Karpas-422 (cell line): ENCODE data around the gene ANP32B. TPM values are rescaled to one million over a fixed set of nuclear protein-coding genes. Genes with fewer than 3 reads are reported as not detected.

ENCODE experiments used
- DNase-seq: peaks from one replicate; pipeline ENCODE4 v3.0.0-alpha.2; 2015
- H2AFZ ChIP-seq: fragments of 200-600 bp; sonication (generic); 2 replicates; pipeline ENCODE4 v1.6.1; 2014; ENCODE audit warnings: antibody characterized with exemption, low read length, mixed read lengths
- H3K27ac ChIP-seq: fragments of 200-600 bp; sonication (generic); 2 replicates; pipeline ENCODE4 v1.5.1; 2014; ENCODE audit warnings: mild to moderate bottlenecking, low read length, moderate library complexity
- H3K27me3 ChIP-seq: fragments of 200-600 bp; sonication (generic); 2 replicates; pipeline ENCODE4 v1.6.1; 2014; ENCODE audit warnings: low read length, mixed read lengths
- H3K36me3 ChIP-seq: fragments of 200-600 bp; sonication (generic); 2 replicates; pipeline ENCODE4 v1.6.1; 2014; ENCODE audit warnings: low read length, mixed read lengths; ENCODE audit not compliant: insufficient read depth
- H3K4me1 ChIP-seq: fragments of 200-600 bp; sonication (generic); 2 replicates; pipeline ENCODE4 v1.6.1; 2014; ENCODE audit warnings: mild to moderate bottlenecking, low read length, mixed read lengths
- H3K4me2 ChIP-seq: fragments of 200-600 bp; sonication (generic); 2 replicates; pipeline ENCODE4 v1.6.1; 2014; ENCODE audit warnings: low read length, low read depth, mild to moderate bottlenecking; ENCODE audit not compliant: poor library complexity, severe bottlenecking
- H3K4me3 ChIP-seq: fragments of 200-600 bp; sonication (generic); 2 replicates; pipeline ENCODE4 v1.5.1; 2014; ENCODE audit warnings: mild to moderate bottlenecking, antibody characterized with exemption, low read length, mixed read lengths
- H3K79me2 ChIP-seq: fragments of 200-600 bp; sonication (generic); 2 replicates; pipeline ENCODE4 v1.6.1; 2014; ENCODE audit warnings: mild to moderate bottlenecking, low read length, mixed read lengths
- H3K9ac ChIP-seq: fragments of 200-600 bp; sonication (generic); 2 replicates; pipeline ENCODE4 v1.6.0; 2014; ENCODE audit warnings: low read length
- H3K9me2 ChIP-seq: fragments of 200-600 bp; sonication (generic), shearing (Covaris generic); replicated peaks from 2 replicates; pipeline ENCODE4 v1.6.0; 2014; ENCODE audit warnings: mild to moderate bottlenecking, low read length, moderate library complexity; ENCODE audit not compliant: insufficient read depth
- H3K9me3 ChIP-seq: fragments of 300-700, 200-600 bp; sonication (generic); 2 replicates; pipeline ENCODE4 v1.6.1; 2014; ENCODE audit warnings: low read length, mixed read lengths
- H4K20me1 ChIP-seq: fragments of 200-600 bp; sonication (generic); 2 replicates; pipeline ENCODE4 v1.6.1; 2014; ENCODE audit warnings: mild to moderate bottlenecking, antibody characterized with exemption, low read length, low read depth; ENCODE audit not compliant: insufficient read depth
- total RNA-seq: library from RNA; depleted of rRNA; stranded (reverse); fragments of >200 nt; shearing (Covaris generic); gene quantifications from 2 replicates; pipeline ENCODE4 v1.2.3, GENCODE V29; 2014; ENCODE audit warnings: low replicate concordance

Gene ANP32B
- total RNA-seq, 1 experiment from 2014 or later: 29.1 TPM

DNA sequence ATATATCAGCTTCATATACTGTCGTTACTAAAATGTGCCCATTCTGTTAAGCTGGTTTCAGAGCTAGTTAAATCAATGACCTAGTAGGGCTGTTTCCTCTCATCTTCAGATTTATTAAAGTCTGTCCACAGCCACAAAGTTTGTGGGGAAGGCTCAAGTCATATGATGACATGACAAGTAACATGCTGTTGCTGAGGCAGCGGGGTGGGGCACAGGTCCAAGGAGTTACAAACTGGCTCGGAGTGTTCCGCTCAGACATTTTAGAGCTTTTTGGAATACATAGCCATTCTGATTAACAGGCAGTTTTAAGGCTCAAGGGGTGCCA, 2.7 kb upstream of the ANP32B start:
- Histone ChIP-seq H3K9me3 (no peaks in the 10 kb centered on the region; the same call in 1 of the 2 replicates), H3K36me3 (no peaks in the 10 kb centered on the region), H3K27ac (no peak overlapping the region), H3K4me1 (peaks cover 24% of the 10 kb centered on the region), H3K4me3 (no peak overlapping the region), H3K27me3 (no peaks in the 10 kb centered on the region), H3K4me2 (no peak overlapping the region), H4K20me1 (no peaks in the 10 kb centered on the region), H3K9me2 (no peaks in the 10 kb centered on the region), H3K79me2 (peaks cover 14% of the 10 kb centered on the region), H2AFZ (no peak overlapping the region), H3K9ac (no peak overlapping the region)
- no peak for DNase-seq

DNA sequence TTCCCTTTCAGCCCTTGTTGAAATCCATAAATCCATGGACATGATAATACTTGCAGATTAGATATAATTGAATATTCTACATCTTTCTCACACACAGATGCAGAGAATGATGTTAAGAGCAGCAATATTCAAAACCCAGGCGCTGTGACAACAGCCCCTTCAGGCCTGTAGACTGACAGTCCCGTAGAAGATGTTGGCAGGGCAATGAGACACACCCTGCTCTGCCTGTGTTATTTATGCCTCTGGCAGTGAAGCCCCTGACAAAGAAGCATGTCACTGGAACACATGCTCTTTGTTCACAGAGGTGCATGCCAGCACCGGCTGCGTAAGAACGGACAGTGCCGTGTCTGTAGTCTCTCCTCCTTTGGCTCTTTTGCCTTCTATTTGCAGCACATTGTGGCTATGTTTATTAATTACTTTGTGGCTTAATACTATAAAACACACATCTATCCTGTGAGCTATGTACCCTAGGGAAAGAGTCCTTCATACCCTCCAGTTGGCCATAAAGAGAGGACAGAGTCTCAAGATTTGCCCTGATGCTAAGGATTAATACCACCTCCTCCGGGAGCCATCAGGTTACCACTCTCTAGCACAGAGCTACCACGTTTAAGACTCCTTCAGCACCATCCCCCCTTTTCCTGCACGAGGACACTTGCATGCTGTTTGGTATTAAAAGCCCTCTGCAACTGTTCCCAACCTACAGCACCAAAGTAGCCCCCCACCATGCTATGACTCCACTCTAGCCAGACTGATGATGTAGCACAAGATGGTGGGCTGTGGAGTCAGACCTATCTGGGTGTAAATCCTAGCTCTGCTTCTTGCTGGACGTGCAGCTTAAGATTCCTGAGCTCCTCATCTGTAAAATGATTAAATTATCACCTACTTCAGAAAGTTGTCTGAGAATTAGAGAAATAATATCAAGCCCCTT, 2.0 kb upstream of the ANP32B start:
- no peak overlapping the region for H3K9ac ChIP-seq
- H2AFZ ChIP-seq: no peak overlapping the region
- H3K79me2 ChIP-seq: peaks cover 21% of the 10 kb centered on the region
- peaks cover 31% of the 10 kb centered on the region for H3K4me1 ChIP-seq
- no peaks in the 10 kb centered on the region for H3K9me3 ChIP-seq
- H3K27me3 ChIP-seq: no peaks in the 10 kb centered on the region
- no peaks in the 10 kb centered on the region for H3K36me3 ChIP-seq
- no peak overlapping the region for H3K27ac ChIP-seq
- H3K4me2 ChIP-seq: peak overlapping the region; percentile 86
- H4K20me1 ChIP-seq: no peaks in the 10 kb centered on the region
- no peaks in the 10 kb centered on the region for H3K9me2 ChIP-seq
- no peak for DNase-seq
- H3K4me3 ChIP-seq: no peak overlapping the region

DNA sequence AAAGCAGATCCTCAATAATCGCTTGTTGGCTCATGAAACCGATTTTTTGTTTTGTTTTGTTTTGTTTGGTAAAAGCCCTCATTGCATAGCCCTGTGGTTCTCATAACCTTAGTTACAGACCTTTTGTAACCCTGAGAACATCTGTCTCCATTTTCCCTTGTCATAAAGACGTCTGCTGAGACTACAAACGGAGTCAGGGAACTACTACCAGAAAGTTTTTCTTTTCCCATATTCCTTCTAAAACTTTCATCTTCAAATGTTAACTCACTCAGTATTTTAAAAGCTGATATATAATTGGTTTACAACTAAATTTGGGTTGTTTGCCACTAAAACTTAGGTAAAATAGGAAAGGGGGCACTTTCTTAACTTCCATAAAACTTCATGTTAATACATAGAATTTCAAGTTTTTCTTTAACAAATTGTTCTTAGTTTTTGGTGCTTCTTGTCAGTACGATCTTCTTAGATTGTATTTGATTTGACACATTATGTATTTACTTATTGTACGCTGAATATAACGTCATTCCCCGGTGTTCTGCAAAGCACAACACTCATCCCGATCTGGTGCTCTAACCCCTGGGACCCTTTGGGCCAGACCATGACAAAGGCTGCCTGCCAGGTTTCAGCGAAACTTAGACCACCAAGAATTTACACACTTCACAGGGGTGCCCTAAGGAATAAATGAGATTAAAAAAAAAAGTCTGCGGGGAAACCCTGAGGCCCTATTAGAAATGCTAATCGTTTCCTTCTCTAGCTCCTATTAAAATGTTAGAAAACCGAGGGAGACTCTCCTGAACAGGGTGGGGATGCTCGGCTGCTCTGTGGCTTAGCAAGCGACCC, 1.1 kb upstream of the ANP32B start:
- Histone ChIP-seq H3K79me2 (peaks cover 30% of the 10 kb centered on the region), H3K4me1 (peaks cover 40% of the 10 kb centered on the region), H3K36me3 (no peaks in the 10 kb centered on the region), H3K4me3 (peak overlapping the region; percentile 80), H3K4me2 (peak overlapping the region; percentile 86), H3K27ac (peak overlapping the region; percentile 77), H3K27me3 (no peaks in the 10 kb centered on the region), H2AFZ (no peak overlapping the region), H3K9me2 (no peaks in the 10 kb centered on the region), H3K9ac (peak overlapping the region; percentile 96), H3K9me3 (no peaks in the 10 kb centered on the region), H4K20me1 (no peaks in the 10 kb centered on the region; the same call in 1 of the 2 replicates)
- DNase-seq: no peak

DNA sequence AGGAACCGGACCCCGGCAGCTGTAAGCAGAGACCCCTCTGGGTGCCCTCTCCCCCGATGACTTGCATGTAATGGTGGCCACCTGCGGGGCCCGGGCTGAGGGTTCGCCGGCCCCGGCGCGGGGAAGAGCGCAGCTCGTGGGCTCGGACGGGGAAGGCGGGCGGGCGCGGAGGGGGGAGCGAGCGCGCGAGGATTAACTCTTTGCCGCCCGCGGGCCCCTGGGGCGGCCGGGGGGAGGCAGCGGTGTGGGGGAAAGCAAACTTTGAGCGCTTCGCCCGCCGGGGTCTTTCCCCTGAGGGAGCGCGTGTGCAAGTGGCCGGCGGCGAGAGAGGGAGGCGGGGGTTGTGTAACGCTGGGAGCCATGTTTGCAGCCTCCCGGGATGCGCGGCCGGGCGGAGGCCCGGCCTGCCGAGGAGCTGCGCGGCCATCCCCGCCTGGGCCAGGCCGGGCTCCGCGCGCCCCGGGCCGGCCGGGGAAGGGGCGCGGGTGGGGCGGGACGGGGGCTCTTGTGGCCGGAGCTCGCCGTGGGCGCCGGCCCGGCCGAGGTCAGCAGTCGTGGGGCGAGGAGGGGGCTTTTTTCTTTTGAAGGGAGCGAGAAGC, 547 bp downstream of the ANP32B start:
- Histone ChIP-seq H3K36me3 (no peaks in the 10 kb centered on the region), H3K9me2 (no peaks in the 10 kb centered on the region), H3K9ac (peak overlapping the region; percentile 96), H2AFZ (no peak overlapping the region), H3K79me2 (peaks cover 46% of the 10 kb centered on the region), H3K9me3 (no peaks in the 10 kb centered on the region), H4K20me1 (peaks cover 4% of the 10 kb centered on the region; the same call in 1 of the 2 replicates), H3K27ac (peak overlapping the region; percentile 94), H3K4me2 (peak overlapping the region; percentile 89), H3K4me1 (peaks cover 56% of the 10 kb centered on the region), H3K4me3 (peak overlapping the region; percentile 85), H3K27me3 (no peaks in the 10 kb centered on the region)
- peak; percentile 87 for DNase-seq

DNA sequence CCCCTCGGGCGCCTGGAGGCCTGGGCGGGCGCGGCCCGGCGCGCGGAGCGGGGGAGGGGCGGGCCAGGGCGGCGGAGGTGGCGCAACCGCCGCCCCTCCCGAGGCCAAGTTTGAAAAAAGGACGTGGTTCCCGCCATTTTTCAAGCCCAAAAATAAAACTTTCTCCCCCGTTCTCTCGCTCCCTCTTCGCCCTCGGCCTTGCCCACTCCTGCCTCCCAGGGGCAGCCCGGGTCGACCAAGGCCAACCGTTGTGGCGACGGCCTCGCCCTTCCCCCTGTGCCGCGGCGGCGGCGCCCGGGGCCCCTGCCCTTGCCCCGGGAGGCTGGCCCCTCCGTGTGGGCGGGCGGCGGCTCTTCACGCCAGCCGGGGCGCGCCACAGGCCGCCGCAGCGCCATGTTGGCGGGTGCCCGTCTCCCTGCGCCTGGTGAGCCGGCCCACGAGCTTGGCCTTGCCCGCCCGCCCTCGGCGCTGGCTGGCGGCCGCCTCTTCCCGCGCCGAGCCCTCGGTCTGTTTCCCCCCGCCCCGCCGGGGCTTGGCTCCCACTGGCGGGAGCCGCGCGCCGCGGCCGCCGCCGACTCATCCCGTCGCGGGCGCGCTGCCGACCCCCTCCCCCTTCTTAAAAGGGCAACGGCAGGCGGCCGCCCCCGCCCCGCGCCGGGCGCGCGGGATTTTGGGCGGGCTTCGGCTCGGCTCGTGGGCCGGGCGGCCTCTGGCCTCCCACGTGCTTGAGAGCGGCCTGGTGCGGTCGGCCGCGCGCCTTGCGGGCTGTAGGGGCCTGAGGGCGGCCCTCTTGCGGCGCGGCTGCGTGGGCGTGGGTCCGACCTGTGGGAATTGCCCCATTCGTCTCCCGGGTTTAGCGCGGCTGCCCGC, 1.3 kb downstream of the ANP32B start:
- H4K20me1 ChIP-seq: peaks cover 5% of the 10 kb centered on the region; the same call in 1 of the 2 replicates
- H3K9ac ChIP-seq: peak overlapping the region; percentile 96
- peaks cover 54% of the 10 kb centered on the region for H3K79me2 ChIP-seq
- peak overlapping the region; percentile 89 for H3K4me2 ChIP-seq
- H3K4me3 ChIP-seq: peak overlapping the region; percentile 85
- DNase-seq: peak; percentile 91
- peaks cover 64% of the 10 kb centered on the region for H3K4me1 ChIP-seq
- peak overlapping the region; percentile 94 for H3K27ac ChIP-seq
- H3K9me2 ChIP-seq: no peaks in the 10 kb centered on the region
- no peaks in the 10 kb centered on the region for H3K27me3 ChIP-seq
- no peak overlapping the region for H2AFZ ChIP-seq
- no peaks in the 10 kb centered on the region; the same call in 1 of the 2 replicates for H3K36me3 ChIP-seq
- no peaks in the 10 kb centered on the region for H3K9me3 ChIP-seq

DNA sequence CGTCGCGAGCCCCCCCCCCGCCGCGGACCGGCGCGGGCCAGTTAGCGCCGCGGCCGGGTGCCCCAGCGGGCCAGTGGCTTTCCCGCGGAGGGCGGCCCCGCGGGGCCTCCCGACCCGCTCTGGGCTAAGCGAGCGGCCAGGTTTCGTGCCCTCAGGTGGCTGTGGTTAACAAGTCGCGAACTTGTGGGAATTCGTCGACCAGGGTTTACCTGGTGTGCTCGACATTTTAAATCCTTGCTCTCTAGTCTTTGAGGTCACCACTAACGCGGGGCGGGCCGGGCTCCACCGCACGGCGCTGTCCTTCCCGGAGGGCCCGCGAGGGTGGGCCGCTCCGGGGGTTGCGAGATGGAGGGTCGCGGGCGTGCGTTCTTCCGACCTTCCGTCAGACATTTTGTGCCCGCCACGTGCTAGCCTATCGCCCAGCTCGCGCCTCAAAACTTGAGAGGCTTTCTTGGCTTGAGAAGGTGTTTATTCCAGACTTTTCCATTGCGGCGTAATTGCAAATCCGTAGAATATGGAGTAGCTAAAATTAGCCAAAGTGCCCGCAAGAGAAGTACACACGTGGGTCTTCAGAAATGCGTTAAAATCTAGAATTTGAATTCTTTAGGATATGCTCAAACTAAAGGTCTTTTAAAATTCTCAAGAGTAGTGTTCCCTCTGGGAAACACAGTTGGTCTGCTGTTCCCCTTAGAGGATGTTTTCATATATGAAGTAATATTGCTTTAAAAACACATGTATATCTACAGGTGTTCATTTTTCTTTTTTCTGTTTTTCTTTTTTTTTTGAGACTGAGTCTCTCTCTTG, 2.1 kb downstream of the ANP32B start:
- Histone ChIP-seq H3K79me2 (peaks cover 62% of the 10 kb centered on the region), H3K9me2 (no peaks in the 10 kb centered on the region), H3K9ac (peak overlapping the region; percentile 96), H3K4me3 (peak overlapping the region; percentile 85), H3K9me3 (no peaks in the 10 kb centered on the region), H3K4me1 (peaks cover 72% of the 10 kb centered on the region), H2AFZ (no peak overlapping the region), H3K36me3 (peaks cover 7% of the 10 kb centered on the region; the same call in 1 of the 2 replicates), H3K4me2 (peak overlapping the region; percentile 89), H4K20me1 (peaks cover 13% of the 10 kb centered on the region; the same call in 1 of the 2 replicates), H3K27me3 (no peaks in the 10 kb centered on the region), H3K27ac (peak overlapping the region; percentile 94)
- peak; percentile 85 for DNase-seq

DNA sequence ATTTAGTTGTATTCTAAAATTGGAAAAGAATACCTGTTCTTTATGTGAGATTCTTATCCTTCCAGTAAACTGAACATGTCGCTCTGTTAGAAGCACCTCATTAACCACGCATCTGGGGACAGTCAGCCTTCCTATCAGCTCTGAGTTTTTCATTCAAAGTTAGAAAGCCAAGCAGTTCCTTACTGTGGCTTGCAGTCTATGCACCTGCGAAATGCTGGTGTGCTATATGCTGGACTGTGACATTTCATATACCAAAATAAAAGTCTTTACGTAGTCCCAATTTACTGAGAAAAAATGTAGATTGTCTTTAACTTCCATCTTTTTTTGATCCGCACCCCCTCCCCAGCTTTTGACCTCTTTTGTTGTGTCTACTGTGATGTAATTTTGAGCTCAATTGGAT, 4.3 kb downstream of the ANP32B start:
- Histone ChIP-seq H3K4me3 (peak overlapping the region; percentile 85), H3K4me2 (peak overlapping the region; percentile 89), H2AFZ (no peak overlapping the region), H3K9me2 (no peaks in the 10 kb centered on the region), H3K79me2 (peaks cover 84% of the 10 kb centered on the region), H3K36me3 (peaks cover 7% of the 10 kb centered on the region; the same call in 1 of the 2 replicates), H3K4me1 (peaks cover 82% of the 10 kb centered on the region), H3K9me3 (no peaks in the 10 kb centered on the region), H3K27ac (peak overlapping the region; percentile 94), H3K27me3 (no peaks in the 10 kb centered on the region), H3K9ac (peak overlapping the region; percentile 96), H4K20me1 (peaks cover 20% of the 10 kb centered on the region; the same call in 1 of the 2 replicates)
- peak; percentile 80 for DNase-seq
